Superior temporal gyrus (tissue), 1 donor: Measurements from ENCODE around the gene CFAP65.
A peak's percentile ranks its signal among the peaks of the same experiment; 100 is the strongest.

Source experiments
- DNase-seq: peaks from one replicate; pipeline ENCODE4 v3.0.0-alpha.2; 2016; ENCODE audit errors: extremely low spot score

The CFAP65 gene

DNA sequence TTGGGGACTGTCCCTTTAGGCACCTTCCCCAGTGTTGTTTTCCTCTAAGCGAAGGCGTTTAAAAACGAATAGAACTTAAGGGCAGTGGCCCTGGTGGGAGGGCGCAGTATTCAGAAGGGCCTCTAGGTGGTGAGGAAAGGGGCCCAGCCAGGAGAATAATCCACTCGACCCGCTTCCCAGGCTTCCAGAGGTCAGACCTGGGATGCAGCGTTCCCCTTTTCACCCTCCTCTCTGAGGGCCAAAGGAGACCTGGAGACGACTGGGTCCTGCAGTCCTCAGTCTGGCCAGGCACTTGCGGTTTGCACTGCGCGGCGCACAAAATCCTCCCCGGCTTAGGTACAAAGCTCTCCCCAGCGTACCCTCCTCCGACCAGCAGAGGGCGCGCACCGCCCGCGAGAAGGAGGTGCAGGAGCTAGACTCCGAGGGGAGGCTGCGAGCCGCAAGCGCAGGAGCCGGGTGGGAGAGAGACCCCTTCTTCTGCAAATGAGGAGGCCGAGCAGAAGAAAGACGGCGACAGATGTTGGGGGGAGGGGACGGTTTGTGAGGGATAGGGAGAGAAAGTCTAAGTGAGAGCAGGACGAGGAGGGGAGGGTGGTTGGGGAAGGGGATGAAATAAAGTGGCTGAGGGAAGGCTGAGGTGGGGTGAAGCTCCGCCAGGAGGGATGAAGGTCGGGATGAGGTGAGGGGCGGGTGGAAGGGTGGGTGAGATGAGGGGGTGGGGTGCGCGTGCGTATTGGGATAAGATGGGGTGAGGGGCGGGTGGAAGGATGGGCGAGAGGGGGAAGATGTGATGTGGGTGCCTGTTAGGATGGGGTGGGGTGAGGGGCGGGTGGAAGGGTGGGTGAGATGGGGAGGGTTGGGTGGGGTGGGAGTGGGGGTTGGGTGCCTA is 61.2 kb downstream of the CFAP65 start:
- DNase-seq: peak; percentile 80

DNA sequence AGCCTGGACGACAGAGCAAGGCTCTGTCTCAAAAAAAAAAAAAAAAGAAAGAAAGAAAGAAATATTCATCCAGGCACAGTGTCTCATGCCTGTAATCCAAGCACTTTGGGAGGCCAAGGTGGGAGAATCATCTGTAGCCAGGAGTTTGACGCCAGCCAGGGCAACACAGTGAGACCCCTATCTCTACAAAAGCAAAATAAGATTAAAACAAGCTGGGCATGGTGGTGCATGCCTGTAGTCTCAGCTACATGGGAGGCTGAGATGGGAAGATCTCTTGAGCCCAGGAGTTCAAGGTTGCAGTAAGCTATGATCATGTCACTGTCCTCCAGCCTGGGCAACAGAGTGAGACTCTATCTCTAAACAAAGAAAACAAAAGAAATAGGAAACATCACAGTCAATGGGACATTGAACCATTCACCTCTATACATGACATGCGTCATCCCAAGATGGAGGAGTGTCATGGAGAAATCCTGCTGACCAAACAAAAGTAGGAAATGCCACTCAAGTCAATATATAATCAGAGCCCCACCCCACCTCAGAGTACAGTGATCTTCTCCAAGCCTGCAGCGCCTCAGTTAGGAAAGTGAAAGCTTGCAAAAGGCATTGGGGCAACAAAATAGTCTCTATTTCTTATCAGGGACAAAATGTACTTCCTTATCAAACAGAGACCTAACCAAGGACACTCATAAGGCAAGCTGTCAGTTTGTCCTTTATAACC is 66.1 kb downstream of the CFAP65 start:
- no peak for DNase-seq

DNA sequence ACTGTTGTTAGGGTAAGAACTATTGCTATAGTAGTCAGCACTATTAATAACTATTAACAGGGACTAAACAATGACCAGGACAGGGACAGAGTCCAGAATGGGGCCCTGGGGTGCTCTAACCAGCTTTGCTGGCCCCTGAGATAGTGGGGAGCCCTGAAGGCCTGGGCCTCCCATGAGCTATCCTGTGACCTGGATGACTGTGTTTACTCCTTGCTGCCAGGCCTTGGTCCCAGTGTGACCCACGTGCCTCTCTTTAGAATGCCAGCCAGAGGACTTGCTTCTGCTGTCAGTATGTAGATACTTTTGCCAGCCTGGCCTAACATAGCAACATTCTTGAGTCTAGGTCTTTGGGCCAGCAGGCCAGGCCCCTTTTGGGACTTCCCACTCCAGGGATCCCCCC is 70.4 kb downstream of the CFAP65 start:
- no peak for DNase-seq

DNA sequence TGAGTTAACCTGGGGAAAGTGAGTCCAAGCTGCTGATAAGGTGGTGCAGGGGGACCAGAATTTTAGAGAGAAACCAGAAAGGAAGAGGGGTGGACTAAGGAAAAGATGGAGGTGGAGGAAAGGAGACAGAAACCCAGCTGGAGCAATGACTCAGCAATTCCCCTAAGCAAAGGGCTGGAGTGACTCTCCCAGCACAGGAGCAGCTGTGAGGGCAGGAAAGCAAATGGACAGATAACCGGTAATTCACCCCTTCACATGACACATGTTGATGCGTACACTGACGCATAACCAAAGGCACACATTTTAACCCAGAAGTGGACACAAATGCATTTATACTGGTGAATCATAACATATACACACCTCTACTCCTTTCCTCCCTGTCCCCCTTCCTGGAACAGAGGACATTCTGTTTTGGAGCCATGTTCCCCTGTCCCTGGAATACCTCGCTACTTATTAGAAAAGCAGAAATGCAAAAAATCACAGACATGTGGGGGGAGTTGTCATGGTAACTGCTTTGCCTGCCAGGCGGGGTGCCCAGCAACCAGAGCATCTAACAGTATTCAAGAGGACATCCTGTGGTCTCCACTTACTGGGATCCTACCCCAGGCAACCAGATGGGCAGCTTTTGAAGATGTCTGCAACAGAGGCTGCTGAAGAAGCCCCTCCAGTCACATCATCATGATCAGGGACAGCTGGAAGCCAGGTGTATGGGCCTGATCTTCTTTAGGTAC is 77.1 kb downstream of the CFAP65 start:
- peak; percentile 50 for DNase-seq

DNA sequence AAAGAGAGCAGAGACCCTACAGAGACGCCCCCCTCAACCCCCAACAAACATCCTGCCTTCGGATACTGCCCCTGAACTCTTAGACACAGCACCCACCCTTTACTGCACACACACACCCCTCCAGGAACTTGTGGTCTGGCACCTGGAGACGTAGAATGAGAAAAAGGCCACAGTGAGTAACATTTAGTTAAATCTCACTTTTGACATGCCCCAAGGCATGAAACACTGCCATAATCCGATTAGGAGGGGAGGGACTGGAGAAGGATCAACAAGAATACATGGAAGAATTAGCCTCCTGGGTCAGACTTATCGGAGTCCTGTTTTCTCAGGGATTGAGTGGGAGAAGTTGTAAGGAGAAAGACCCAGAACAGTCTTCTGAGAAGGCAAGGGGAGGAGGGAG is 77.7 kb downstream of the CFAP65 start:
- DNase-seq: no peak

DNA sequence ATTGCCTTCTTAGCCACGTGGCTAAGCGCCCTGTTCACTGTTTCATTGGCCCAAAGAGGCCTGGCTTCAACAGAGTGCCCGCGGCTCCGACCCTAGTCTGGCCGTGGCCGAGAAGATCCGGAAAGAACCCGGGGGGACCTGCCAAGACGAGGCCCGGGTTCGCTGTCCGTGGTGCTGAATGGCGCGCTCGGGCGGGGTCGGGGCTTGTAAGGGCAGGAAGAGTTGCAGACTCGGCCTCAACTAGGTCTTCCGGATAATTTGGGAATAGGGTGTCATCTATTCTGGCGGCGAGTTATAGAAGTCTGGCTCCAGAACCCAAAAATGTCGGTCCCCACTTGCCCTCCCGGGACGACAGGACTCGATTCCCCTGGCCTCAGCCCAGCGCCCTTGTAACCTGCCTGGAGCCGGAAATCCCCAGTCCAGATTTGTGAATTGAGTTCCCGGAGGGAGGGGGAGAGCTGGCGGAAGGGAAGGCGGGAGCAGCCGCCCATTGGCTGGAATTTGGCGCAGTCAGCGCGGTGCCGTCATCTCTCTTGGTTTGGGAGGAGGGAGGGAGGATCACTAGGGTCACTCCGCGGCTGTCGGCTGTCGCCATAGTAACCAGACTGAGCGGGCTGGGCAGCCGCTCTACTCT is 78.3 kb downstream of the CFAP65 start:
- peak; percentile 74 for DNase-seq

DNA sequence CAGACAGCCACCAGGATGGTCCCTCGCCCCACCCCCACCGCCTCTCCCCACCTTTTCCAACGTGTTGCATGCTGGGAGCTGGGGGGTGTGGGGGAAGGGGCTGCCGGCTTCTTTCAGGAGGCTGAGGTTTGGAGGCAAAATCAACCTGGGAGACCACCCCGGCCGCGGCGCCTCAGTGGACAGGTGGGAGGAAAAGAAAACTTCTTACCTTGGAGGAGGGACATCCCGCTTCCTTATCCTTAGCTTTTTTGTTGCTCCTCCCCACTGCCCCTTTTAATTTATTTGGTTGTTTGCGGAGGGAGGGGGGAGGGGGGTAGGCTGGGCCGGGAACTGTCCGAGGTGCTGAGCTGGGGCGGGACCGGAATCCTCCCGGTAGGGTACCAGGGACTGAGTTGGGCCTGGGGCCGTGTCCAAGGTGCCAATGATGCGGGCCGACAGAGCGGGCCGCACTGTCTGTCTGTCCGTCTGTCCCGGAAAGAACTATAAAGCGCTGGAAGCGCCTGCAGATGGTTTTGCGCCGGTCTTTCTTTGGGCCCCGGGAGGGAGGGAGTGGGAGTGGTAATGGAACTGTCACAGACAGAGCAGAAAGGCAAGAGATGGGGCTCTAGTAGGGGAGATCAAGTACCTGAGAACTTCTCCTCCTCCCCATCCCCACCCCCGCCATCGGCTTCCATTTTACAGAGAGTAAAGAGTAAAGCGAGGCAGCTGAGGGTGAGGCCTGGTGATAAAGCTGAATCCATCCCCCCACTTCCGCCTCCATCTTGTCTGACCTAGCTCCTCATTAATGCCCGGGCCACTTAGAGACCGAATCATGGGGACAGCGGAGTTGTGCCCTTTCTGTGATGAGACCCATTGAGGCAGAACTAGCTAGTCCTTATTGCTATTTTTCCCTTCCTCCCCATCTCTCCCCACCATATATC is 79.4 kb downstream of the CFAP65 start:
- no peak for DNase-seq

DNA sequence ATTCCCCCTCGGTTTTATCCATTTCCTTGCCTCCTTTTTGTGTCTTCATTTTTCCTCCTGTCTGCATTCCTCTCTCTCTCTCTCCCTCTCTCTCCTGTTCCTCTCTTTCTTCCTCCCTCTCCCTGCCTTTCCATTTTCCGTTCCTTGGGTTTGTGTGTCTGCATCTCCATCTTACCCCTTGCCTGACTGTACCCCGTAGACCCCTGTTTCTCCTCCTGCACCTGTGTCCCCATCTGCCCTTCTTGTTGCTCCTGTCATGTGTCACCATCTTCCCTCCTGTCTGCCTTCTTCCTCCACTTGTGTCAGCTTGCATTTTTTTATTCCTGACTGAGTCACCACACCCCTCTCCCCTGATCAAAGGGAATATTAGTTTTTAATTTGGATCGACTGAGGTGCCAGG is 80.1 kb downstream of the CFAP65 start:
- DNase-seq: no peak

DNA sequence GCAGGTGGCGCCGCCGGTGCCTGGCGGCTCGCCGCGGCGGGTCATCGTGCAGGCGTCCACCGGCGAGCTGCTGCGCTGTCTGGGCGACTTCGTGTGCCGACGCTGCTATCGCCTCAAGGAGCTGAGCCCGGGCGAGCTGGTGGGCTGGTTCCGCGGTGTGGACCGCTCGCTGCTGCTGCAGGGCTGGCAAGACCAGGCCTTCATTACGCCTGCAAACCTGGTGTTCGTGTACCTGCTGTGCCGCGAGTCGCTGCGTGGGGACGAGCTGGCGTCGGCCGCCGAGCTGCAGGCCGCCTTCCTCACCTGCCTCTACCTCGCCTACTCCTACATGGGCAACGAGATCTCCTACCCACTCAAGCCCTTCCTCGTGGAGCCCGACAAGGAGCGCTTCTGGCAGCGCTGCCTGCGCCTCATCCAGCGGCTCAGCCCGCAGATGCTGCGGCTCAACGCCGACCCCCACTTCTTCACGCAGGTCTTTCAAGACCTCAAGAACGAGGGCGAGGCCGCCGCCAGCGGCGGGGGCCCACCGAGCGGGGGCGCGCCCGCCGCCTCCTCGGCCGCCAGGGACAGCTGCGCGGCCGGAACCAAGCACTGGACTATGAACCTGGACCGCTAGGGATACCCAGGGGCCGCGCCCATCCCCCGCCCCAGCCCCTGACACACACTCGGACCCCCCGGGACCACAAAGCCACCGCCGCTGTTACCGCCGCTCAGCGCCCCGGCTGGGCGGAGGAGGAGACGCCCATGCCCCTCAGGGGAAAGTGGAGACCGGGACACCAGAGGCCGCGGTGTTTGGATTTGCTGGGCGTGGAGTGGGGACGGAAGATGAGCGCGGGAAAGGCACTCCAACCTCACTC is 80.8 kb downstream of the CFAP65 start:
- DNase-seq: no peak

DNA sequence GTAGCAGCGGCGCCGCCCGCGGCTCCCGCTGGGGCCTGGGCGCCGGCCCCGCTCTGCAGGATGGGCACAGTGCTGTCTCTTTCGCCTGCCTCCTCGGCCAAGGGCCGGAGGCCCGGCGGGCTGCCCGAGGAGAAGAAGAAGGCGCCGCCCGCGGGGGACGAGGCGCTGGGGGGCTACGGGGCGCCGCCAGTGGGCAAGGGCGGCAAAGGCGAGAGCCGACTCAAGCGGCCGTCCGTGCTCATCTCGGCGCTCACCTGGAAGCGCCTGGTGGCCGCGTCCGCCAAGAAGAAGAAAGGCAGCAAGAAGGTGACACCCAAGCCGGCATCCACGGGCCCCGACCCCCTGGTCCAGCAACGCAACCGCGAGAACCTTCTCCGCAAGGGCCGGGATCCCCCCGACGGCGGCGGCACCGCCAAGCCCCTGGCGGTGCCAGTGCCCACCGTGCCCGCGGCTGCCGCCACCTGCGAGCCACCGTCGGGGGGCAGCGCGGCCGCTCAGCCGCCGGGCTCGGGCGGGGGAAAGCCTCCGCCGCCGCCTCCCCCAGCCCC is 81.5 kb downstream of the CFAP65 start:
- no peak for DNase-seq

DNA sequence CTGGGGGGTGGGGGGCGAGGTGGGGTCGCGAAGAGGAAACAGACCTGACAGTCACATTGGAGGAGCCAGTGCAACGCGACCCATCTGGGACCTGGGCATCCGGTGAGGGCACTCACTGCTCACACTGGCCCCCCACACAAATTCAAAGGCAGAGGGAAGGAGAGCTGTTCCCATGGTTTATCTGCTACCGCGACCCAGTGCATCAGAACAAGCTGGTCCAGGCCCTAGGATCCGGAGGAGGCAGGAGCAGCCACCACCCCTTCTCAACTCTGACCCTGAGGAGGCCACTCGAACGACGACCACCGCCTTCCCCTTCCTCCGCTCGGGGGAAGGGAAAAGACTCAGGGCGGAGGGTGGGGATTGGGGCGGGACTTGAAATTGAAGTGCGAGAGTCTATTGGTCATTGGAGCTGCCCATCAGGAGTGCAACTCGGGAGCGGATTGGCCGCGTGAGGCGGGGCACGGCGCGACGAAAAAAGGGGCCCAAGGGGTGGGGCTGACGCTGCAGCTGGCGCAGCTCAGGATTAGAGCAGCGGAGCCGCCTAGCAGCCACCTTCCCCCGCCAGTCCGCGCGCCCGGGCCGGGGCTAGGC is 82.1 kb downstream of the CFAP65 start, which contains the start of gene CDK5R2:
Gene CDK5R2 (plus strand): TSS at position 526 of the 591 bp plus-strand sequence. CDS start 155 bp downstream, outside the sequence.
- DNase-seq: peak; percentile 82

DNA sequence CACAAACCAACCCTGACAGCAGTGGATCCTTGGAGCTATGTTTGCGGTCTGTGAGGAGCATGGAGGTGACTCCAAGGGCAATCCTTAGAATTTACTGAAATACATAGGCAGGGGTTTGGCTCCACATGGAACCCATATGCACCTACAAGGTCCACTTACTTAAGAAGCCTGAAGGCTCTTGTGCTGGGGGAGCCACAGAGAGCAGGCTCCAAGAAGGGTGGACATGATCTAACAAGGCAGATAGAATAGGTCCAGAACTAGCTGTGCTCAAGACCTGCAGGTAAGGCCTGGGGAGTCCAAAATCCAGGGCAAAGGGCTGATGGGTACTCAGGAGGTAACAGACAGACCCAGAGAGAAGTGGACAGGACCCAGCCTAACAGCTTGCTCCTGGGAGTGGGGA is 83.0 kb downstream of the CFAP65 start:
- DNase-seq: no peak

DNA sequence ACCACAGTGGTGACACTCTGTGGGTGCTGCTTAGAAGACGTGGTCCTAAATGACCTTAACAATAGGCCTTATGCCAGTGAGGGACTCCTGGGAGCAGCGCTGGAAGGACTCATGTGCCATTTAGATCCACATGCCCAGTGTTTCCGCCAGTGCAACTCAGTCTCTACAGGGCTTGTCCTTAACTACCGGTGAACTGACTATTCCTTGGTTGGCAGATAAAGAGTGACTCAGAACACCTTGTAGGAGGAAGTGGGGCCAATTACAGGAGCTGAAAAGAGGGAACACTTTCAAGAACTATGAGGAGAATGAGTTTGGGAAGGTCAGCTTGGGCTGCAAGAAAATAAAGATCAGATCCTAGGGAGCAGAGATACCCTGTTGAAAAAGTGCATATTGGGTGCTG is 83.6 kb downstream of the CFAP65 start:
- DNase-seq: peak; percentile 16

DNA sequence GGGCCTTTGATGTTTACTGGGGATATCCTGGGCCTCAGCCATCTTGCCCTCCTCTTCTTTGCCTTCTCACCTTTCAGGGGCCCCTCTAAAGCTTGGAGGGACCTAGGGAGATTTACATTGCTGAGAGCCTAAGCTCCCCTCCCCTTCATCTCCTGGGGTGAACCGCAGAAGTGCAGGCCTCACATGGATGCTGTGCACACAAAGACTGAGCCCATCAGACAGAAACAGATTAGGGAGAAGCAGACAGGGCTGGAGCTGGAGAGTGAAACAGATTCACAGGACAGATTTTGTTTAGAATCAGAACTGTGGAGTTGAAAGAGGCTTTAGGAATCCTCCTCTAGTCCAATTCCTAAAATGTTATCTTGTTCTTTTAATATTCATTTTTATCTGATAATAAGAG is 85.3 kb downstream of the CFAP65 start:
- peak; percentile 13 for DNase-seq

DNA sequence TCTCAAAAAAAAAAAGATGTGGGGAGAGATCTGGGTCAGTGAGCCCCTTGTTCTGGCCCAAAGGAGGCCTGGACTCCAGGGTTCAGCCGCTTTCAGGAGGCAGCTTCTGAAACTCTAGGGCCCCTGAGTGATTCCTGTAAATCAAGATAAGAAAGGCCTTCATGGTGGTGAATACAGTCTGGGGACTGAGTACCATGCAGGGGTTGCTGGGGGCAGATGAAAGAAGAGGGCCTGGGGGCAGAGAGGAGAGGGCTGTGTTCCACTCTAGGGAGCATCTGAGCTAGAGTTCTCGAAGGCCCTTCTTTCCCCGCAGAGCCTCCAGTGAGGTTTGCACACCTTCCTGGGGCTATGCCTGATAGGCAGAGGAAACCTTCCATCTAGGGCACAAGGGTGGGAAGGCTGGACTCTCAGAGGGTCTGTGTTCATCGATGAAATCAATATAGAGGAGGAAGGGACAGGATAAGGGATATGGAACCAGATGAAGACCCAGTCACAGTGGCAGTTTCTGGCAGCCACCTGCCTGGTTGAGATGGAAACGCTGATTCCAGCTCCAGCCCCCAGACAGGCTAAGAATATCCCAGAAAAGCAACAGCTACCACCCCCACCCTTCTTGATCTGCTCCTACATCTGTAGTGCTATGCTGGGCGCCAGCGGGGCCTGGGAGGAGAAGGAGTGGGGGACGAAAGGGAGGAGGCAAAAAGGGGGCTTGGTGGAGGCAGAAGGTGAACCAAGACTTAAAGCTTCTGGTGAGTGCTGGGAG is 86.6 kb downstream of the CFAP65 start:
- DNase-seq: peak; percentile 40

DNA sequence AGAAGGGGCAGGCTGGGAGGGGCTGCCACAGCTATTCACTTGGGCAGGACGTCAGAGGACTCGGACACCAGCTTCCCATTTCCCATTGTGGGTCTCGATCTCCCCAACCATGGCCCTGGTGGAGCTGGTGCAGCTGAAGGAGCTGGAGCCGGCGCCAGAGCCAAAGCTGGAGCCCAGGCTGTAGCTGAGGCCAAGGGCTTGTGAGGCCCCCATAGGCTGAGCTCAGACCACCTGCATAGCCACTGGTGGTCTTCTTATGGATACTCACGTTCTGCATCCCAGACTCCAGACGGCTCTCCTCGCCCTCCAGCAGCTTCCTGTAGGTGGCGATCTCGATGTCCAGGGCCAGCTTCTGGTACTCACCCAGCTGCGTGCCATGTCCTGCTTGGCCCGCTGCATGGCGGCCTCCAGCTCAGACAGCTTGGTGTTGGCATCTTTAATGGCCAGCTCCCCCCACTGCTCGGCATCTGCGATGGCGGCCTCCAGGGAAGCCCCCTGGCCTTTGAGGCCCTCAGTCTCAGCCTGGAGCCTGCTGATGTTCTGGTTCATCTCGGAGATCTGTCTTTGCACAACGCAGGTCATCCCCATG is 87.9 kb downstream of the CFAP65 start:
- DNase-seq: no peak
